GM12891 (cell line): ENCODE data around the gene PRPF6.

Source experiments
- POLR2A ChIP-seq: IDR thresholded peaks from 2 replicates; pipeline ENCODE4 v1.6.1; 2011; ENCODE audit warnings: low read depth, low read length, control low read depth
- POLR2AphosphoS5 ChIP-seq: IDR thresholded peaks from 2 replicates; pipeline ENCODE4 v1.6.1; 2011; ENCODE audit warnings: low read depth, low read length, control low read depth
- POU2F2 ChIP-seq: IDR thresholded peaks from 2 replicates; pipeline ENCODE4 v1.6.1; 2011; ENCODE audit warnings: low read depth, mild to moderate bottlenecking, control low read depth, low read length, moderate library complexity
- SPI1 ChIP-seq: IDR thresholded peaks from 2 replicates; pipeline ENCODE4 v1.6.1; 2011; ENCODE audit warnings: low read depth, low read length, control low read depth
- TAF1 ChIP-seq: IDR thresholded peaks from 2 replicates; pipeline ENCODE4 v1.6.1; 2011; ENCODE audit warnings: low read depth, low read length, control low read depth

GRCh38 chr20:64025101-64025825, 44.3 kb downstream of the PRPF6 start:
- TF ChIP-seq POLR2A (no peak), POLR2AphosphoS5 (no peak), TAF1 (no peak), POU2F2 (no peak), SPI1 (no peak)
